HEK293 (cell line): ENCODE data around the gene HMGCLL1.

Experiments used
- CTCF ChIP-seq: fragments of 450-650 bp; formaldehyde crosslinking; IDR thresholded peaks from 2 replicates; pipeline ENCODE4 v1.5.1; 2016; ENCODE audit warnings: missing biosample characterization, missing genetic modification characterization
- OVOL3 ChIP-seq: fragments of 450-650 bp; formaldehyde crosslinking; IDR thresholded peaks from 2 replicates; pipeline ENCODE4 v1.5.1; 2016; ENCODE audit warnings: missing biosample characterization, missing genetic modification characterization
- PBX3 ChIP-seq: sonication (generic); formaldehyde crosslinking; IDR thresholded peaks from 2 replicates; pipeline ENCODE4 v1.8.1; 2022; ENCODE audit warnings: mild to moderate bottlenecking, moderate library complexity, missing genetic modification reagents

- TF ChIP-seq OVOL3 (tag by site-specific recombination) (no peak), PBX3 (CRISPR knock-in tag) (no peak), CTCF (tag by site-specific recombination) (no peak)
Measured at GRCh38 chr6:55512904-55513303, 66.1 kb downstream of the HMGCLL1 start.
